H1 (cell line): Measurements from ENCODE around the gene SEC31A.

Experiments
- CHD1 ChIP-seq: IDR thresholded peaks from 2 replicates; pipeline ENCODE4 v1.6.1; 2012; ENCODE audit warnings: low read depth, low read length, improper control_type of control experiment
- CHD2 ChIP-seq: IDR thresholded peaks from 2 replicates; pipeline ENCODE4 v1.6.1; 2012; ENCODE audit warnings: low read length, improper control_type of control experiment
- CTCF ChIP-seq, 3 experiments: IDR thresholded peaks; 1 replicate in 2 of 3; 2 replicates in 1 of 3; pipeline versions ENCODE4 v1.5.1 to v1.6.1; 2011; ENCODE audit warnings: low read length in 3 of 3, mild to moderate bottlenecking in 3 of 3, inconsistent platforms in 2 of 3, low read depth in 1 of 3, moderate library complexity in 1 of 3; ENCODE audit not compliant: insufficient read depth in 1 of 3; ENCODE audit errors: control extremely low read depth in 1 of 3
- EP300 ChIP-seq, 2 experiments: IDR thresholded peaks; 1 replicate in 1 of 2; 2 replicates in 1 of 2; pipeline ENCODE4 v1.6.1; 2011 to 2012; ENCODE audit warnings: low read depth in 2 of 2, low read length in 2 of 2, mild to moderate bottlenecking in 2 of 2, borderline replicate concordance in 1 of 2, inconsistent platforms in 1 of 2, moderate library complexity in 1 of 2
- EZH2 ChIP-seq: fragments of 200-600 bp; sonication (generic); IDR thresholded peaks from 2 replicates; pipeline ENCODE4 v1.7.1; 2012; ENCODE audit warnings: low read depth, mild to moderate bottlenecking, moderate library complexity, low read length, inconsistent platforms; ENCODE audit not compliant: severe bottlenecking
- FOSL1 ChIP-seq: IDR thresholded peaks from 2 replicates; pipeline ENCODE4 v1.6.1; 2011; ENCODE audit warnings: mild to moderate bottlenecking, low read depth, low read length, moderate library complexity; ENCODE audit not compliant: insufficient read depth
- GTF2F1 ChIP-seq: IDR thresholded peaks from 2 replicates; pipeline ENCODE4 v1.6.1; 2012; ENCODE audit warnings: low read depth, low read length, improper control_type of control experiment, borderline replicate concordance
- NRF1 ChIP-seq: IDR thresholded peaks from 2 replicates; pipeline ENCODE4 v1.6.1; 2011; ENCODE audit warnings: mild to moderate bottlenecking, low read depth, low read length, improper control_type of control experiment
- POLR2A ChIP-seq, 2 experiments: IDR thresholded peaks; 1 replicate in 1 of 2; 2 replicates in 1 of 2; pipeline ENCODE4 v1.6.1; 2011; ENCODE audit warnings: low read depth in 2 of 2, low read length in 2 of 2, mild to moderate bottlenecking in 2 of 2; ENCODE audit errors: control extremely low read depth in 1 of 2
- POLR2AphosphoS5 ChIP-seq: IDR thresholded peaks from 2 replicates; pipeline ENCODE4 v1.6.1; 2011; ENCODE audit warnings: low read depth, low read length
- TAF1 ChIP-seq: IDR thresholded peaks from 2 replicates; pipeline ENCODE4 v1.6.1; 2011; ENCODE audit warnings: mild to moderate bottlenecking, low read depth, low read length
- TF ChIP-seq, protein P1 (sequence below): IDR thresholded peaks from 2 replicates; pipeline ENCODE4 v1.6.1; 2012; ENCODE audit warnings: inconsistent platforms
- TF ChIP-seq, protein P2 (sequence below): IDR thresholded peaks from 2 replicates; pipeline ENCODE4 v1.6.1; 2011; ENCODE audit warnings: low read length, improper control_type of control experiment

DNA sequence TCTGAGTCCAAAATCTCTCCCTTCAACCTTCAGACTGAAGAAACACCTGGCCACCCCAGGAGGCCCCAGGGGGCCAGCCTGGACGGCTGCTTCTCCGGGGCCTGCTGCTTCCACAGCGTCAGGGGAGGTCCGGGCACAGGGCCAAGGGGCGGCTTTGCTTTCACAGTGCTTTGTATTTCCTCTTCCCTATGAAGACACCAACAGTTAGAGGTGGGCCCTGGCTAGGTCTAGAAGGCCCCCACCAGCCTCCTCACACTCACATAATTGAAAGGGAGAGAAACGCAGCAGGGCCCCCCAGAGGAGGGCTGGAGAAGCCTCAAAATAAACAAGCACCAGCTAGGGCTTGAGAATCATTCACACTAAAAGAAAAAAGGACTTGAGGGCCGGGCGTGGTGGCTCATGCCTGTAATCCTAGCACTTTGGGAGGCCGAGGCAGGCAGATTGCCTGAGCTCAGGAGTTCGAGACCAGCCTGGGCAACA lies 110.2 kb downstream of the SEC31A start:
- TF ChIP-seq CHD1 = no peak
- peak in 1 of 3 experiments; percentile 6; a peak in 1 of 4 replicates for TF ChIP-seq CTCF (IDR thresholded peaks at IDR 0.05; ENCODE audit: control extremely low read depth in 1 of 3, insufficient read depth in 1 of 3, low read depth in 1 of 3, low read length in 3 of 3)
- TF ChIP-seq POLR2A (IDR thresholded peaks at IDR 0.05; ENCODE audit: control extremely low read depth in 1 of 2, low read depth in 2 of 2, low read length in 2 of 2) = no peak
- no peak for TF ChIP-seq POLR2AphosphoS5
- TF ChIP-seq NRF1 = no peak
- TF ChIP-seq EP300 (IDR thresholded peaks at IDR 0.05; ENCODE audit: borderline replicate concordance in 1 of 2, low read depth in 2 of 2, low read length in 2 of 2) = no peak
- no peak for TF ChIP-seq TAF1
- TF ChIP-seq, protein P1, sequence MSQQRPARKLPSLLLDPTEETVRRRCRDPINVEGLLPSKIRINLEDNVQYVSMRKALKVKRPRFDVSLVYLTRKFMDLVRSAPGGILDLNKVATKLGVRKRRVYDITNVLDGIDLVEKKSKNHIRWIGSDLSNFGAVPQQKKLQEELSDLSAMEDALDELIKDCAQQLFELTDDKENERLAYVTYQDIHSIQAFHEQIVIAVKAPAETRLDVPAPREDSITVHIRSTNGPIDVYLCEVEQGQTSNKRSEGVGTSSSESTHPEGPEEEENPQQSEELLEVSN = no peak
- TF ChIP-seq FOSL1 = no peak
- no peak for TF ChIP-seq EZH2
- TF ChIP-seq, protein P2, sequence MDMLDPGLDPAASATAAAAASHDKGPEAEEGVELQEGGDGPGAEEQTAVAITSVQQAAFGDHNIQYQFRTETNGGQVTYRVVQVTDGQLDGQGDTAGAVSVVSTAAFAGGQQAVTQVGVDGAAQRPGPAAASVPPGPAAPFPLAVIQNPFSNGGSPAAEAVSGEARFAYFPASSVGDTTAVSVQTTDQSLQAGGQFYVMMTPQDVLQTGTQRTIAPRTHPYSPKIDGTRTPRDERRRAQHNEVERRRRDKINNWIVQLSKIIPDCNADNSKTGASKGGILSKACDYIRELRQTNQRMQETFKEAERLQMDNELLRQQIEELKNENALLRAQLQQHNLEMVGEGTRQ = no peak
- no peak for TF ChIP-seq CHD2
- no peak for TF ChIP-seq GTF2F1
